ENCODE data around the gene HS6ST3.

GRCh38 chr13:96243376-96243775, 153.5 kb downstream of the HS6ST3 start:
- TF ChIP-seq CTCF (conservative IDR thresholded peaks at IDR 0.05 in 1 of 2, IDR thresholded peaks at IDR 0.05 in 1 of 2; ENCODE audit: low read depth in 1 of 2, low read length in 2 of 2) (no peak), EZH2 (IDR thresholded peaks at IDR 0.05; ENCODE audit: low read length, missing control alignments) (no peak)
